Umbilical cord (tissue), 2 donors: Measurements from ENCODE around the gene SRGAP3. TPM values are rescaled to one million over a fixed set of nuclear protein-coding genes. Genes with fewer than 3 reads are reported as not detected.

Source experiments
- DNase-seq: peaks from one replicate; pipeline ENCODE4 v3.0.0-alpha.2; 2015; ENCODE audit warnings: low spot score
- total RNA-seq: library from RNA; depleted of rRNA; stranded (reverse); fragments of >200 nt; gene quantifications from one replicate; pipeline ENCODE4 v1.2.3, GENCODE V29; 2014; ENCODE audit warnings: low replicate concordance; ENCODE audit not compliant: insufficient read depth

The SRGAP3 gene
- total RNA-seq, 1 donor from 2014 or later, result 10.4 TPM

DNA sequence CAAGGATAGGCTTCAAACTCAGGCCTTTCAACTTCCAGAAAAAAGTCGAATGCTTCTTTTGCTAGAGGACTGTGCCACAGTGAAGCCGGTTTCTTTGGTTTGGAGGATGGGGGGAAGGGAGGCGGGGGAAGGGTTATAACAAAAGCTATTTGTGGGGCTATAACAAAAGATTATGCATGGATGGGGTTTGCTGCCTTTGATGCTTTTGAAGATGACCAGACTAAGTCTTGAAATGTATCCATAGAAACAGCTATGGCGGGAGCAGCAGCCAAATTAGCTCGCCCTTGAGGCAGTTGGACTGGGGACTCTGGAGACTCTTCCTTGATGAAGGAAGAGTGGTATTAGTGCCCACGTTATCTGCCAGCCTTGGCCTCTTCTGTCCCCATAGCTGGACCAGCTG, 47.5 kb downstream of the SRGAP3 start:
- DNase-seq, result no peak

DNA sequence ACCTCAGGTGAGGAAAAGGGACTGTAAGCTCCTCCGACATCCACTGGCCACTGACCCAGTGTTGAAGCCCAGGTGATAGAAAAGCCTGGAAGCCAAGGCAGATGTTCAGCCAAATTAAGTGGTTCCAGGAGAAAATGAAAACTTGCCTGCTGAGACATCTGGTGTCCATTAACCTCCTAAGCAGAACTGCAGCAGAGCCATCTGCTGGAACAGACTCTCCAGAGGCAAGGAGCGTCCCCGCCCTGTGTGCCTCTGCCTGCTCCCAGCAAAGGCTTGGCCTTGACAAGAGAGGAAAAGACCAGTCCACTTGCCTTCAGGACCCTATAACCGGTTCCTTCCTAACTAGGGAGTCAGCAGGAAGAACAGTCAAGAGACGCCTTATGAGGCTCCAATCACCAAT, 48.2 kb downstream of the SRGAP3 start:
- DNase-seq, result peak; percentile 54

DNA sequence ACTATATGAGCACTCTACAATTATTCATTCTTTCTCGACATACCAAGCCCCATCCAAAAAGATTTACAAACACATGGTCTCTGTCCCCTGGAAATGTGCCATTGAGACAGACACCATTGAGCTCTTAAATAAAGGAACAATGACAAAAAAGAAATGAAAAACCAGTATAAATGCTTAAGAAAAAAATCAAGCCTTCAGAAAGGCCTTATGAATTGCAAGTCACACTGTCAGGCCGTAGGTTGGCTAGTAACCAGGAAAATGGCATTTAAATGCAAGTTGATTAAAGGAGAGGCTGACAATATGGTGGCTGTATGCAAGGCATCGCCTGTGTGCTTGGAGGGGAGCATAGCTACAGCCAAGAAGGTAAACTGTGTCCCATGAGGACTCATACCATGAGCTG, 49.7 kb downstream of the SRGAP3 start:
- no peak for DNase-seq

DNA sequence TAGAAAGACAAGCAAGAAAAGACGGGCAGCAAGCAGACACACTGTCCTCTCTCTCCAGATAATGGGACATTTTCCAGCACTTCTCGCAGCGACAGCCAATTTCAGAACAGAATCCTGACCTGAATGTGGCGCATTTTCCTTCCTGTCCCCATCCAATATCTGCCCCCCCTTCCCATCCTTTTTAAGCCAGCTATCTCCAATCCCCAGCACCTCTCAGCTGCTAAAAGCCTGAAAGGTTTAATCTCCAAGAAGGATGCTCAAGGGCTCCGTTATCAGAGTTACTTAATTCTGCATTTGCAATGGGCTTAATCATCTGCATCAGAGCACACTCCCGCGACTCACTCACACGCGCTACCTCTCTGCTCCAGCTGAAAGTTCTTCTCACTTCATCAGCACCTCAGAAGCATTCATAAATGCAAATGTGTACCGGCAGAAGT, 50.5 kb downstream of the SRGAP3 start:
- DNase-seq, result peak; percentile 41

DNA sequence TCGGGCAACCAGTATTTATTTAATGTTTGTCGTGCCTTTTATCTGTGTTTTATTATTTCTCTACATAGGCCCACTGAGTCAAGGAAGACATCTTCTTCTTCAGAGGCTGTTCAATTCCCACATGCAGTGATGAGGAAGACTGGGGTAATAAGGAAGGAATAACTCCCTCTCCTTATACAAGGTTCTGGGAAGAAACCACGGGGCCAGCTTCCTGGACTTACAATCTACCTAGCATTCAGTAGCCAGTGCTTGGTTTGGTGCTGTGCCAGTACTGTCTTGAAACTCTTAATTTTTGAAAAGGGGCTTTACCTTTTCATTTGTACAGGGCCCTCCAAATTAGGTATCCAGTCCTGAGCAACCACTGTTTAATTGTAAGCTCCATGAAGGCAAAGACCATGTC, 51.2 kb downstream of the SRGAP3 start:
- no peak for DNase-seq

DNA sequence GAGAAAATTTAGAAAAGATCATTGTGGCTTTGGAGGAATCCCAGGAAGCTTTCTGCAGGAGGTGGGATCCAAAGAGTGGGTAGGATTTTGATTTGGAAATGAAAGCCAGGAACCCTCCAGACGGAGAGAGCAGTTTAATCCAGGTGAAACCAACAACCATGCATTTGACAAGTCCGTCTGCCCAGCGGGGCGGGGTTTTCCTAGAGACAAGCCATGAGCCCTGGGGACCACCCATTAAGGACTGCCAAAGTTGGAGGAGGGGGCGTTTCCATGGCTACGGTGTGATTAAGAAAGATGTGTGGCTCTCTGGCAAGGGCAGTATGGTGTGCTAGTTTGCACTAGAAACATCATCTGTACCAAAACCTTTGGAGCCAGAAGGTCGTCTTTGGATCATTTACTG, 53.4 kb downstream of the SRGAP3 start:
- DNase-seq, result peak; percentile 22

DNA sequence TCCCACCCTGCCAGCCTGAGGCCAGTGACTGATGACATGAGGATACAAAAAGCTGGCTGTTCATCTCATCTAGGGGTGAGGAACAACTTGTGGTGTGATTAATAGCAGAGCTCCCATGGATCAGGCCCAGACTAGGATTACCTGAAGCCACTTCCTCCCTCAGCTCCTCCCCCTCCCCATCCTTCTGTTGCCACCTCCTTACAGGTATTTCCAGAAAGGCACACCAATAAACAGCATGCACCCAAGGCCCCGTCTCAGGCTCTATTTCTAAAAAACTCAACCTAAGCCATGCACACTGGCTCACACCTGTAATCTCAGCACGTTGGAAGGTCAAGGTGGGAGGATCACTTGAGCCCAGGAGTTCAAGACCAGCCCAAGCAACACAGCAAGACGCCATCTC, 54.1 kb downstream of the SRGAP3 start:
- no peak for DNase-seq

DNA sequence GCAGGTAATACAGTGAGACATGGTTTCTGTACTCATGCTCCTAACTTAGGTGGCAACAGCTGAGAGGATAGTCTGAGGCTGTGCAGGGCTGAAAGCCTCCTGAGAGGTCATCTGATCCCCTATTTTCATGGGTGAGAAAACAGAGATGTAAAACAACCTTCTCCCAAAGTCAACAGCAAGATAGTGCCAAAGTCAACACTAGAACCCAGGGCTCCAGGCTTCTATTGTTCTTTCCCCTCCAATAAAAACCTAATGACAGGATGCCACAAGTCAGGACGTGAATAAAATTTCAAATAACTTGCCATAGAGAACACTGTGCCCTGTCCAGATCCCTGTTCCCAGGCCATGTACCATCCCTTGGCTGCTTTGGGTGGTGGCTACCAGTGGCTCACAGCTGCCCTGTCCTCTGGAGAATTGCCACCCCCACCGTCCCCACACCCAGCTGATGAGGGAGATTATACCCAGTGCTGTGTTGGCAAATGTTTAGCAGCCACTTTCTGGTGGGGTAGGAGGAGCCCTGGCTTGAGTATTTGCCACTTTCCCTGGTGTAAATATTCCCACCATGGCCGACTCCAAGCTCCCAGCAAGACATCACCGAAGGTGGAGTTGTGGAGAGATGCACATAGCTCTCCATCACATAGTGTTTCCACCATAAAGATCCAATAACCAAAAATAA, 54.8 kb downstream of the SRGAP3 start:
- no peak for DNase-seq

DNA sequence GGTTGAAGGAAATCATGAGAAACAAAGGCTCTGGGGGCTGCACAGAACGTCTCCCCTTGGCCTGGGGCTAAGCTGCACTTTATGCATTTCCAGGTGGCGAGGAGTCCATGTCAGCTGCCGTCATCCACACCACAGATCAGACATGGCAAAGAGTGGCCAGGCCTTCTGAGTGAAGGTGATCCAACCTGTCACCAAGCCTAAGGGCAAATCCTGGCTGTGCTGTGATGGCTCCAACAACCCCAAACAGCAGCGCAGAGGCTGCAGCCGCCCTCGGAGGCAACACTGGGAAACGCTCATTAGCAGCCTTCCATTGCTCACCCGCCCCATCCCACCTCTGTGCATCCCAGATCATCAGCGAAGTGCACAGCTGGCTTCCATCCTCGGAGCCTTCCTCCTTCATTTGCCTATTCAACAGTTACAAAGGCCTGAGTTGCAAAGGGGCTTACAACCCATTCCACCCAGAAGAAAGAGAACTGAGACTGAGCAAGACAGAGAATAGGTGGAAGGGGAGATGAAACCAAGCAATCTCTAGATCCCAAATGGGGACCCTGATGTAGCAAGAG, 55.7 kb downstream of the SRGAP3 start:
- DNase-seq, result no peak

DNA sequence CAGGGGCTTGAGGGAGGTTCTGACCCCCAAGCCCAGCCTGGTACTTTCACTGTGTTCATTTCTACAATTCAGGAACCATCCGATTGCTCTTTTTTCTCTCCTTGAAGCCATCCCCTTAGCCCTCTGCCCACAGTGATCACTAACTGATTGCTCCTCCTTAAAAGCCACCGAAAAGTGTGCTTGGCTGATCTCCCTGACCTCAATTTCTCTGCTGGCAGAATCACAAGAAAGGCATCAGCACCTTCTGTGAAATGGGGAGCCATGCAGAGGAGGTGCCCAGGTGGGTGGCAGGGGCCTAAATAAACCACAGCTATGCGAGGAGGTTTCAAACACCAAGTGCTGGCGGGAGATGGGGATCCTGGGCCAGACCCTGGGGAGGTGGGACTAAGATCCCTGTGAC, 56.2 kb downstream of the SRGAP3 start:
- DNase-seq, result no peak

DNA sequence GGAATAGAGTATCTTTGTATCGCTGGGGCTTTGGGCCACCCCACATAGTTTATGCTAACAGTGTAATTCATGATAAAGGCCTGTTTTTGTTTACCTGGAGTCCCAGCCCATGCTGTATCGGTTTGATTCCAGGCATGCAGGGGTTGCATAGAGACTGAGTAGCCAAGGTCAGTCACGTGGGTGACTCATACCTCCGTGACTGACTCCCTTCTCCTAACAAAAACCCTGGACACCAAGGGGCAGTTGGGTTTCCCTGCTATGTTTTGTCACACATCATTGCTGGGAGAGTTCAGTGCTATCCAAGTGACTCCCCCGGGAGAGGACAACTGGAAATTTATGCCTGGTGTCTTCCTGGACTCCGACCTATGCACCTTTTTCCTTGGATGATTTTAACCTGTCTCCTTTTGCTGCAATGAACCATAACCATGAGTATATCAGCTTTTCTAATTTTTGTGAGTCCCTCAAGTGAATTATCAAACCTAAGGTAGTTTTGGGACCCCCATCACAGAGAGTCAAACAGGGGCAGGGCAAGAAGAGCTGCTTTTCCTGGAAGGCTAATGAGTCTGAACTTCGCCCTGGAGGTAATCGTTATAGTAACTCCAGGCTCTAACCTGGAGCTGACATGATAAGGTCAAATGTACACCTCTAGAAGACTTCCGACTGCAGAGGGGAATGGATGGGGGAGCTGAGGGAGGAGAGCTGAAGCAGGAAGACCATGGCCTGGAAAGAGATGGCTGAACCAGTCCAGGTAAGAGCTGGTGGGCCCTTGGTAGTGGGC, 57.0 kb downstream of the SRGAP3 start:
- no peak for DNase-seq

DNA sequence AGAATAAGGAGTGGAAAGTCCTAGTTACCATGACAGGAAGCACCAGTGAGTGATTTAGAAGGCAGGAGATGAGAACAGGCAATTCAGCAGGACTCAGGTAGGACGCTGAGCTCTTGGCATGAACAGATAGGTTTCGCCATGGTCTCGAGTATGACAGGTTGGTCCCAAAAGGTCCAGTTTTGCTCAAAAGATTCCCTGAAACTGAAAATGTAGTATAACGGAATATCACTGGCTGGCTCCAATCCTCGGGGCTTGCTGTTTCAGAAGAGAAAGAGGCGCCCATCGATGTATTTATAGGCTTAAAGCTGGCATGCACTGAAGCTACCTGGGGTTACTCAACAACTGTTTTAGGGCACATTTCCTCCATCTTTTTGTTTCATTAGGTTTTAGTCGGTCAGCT, 59.2 kb downstream of the SRGAP3 start:
- DNase-seq, result no peak

DNA sequence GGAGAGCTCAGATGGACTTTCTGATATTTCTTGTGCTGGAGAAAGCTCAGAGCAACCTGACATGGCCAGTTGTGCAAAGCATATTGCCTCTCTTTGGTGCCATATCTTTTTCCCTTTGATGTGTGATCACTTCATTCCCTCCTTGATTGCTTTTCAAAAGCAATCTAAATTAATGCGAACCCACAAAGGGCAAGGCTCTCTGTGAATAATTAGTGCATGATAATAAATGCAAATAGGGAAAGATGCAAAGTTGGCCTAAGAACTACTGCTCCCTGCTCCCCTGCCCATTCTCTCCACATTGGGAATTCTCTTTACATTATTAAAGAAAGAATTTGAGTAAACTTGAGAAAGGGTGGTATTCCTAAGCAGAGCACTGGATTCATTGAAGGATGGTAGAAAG, 60.9 kb downstream of the SRGAP3 start:
- no peak for DNase-seq

DNA sequence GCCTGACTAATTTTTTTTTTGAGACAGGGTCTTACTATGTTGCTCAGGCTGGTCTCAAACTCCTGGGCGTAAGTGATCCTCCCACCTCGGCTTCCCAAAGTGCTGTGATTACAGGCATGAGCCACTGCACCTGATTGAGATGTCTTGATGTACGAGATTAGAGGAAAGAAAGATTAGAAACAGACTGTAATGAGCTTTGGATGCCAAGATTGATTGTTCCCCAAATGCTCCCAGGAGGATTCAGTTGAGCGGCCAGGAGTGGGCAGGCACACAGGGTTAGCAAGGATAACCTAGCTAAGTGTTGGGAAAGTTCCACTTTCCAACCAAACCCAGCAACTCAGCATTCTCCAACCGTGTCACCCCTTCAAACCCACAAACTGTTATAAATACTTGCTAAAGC, 63.7 kb downstream of the SRGAP3 start:
- DNase-seq, result no peak

DNA sequence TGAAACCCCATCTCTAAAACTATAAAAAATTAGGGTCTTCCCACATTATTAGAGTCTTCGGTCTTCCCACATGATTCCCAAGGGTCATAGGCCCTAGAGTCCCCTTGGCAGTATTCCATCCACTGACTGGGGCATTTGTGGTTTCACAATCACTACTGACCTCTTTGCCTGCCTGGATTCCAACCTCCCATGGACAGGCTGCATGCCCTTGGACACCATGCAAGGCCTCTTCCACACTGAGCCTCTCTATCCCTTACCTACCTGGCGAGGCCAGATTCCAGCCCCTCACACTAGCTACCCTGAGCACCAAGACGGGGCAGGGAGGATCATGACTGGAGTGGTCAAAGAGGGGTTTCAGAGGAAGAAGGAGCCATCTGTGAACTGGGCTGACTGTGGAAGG, 64.4 kb downstream of the SRGAP3 start:
- no peak for DNase-seq

DNA sequence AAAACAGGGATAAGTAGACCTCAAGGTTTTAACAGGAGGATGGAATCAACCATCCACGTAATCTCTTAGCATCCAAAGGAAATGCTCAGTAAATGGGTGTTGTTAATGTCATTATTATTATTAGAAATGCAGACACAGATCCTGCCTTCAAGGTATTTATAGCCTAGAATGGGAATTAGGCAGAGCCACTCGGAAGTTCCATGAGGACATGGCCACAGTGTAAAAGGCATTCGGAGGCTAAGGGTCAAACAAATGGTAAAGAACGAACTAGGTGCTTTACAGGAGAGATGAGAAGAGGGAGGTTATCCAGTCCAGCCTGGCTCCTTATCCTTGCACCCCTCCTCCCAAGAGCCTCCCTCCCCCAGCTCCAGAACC, 65.0 kb downstream of the SRGAP3 start:
- DNase-seq, result no peak

DNA sequence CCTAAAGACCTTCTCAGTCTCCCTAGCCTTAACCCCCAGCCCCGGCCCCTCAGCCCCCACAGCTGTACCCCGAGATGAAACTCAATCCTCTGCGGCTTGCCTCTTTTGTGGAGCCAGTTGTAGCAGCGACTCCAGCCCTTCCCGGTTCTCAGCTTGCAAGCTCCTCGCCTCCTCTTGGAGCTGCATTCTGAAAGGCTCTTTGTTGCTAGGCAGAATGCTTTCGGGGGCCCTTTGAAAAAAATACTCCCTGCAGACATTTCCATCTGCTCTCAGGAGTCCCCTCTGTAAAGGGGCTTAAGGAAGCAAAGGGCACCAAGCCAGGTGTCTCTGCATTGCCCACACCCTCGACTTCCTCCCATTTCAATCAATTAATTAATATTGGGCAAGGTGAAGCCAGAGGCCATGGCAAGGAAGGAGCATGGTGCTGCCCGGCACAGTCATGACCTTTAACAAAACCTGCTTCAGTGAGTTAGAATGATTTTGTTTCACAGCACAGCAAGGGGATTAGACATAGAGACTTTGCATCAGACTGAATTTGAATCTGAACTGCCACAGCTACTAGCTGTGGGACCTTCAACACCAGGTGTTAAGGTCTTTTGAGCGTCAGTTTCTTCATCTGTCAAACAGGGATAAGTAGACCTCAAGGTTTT, 65.5 kb downstream of the SRGAP3 start:
- peak; percentile 69 for DNase-seq

DNA sequence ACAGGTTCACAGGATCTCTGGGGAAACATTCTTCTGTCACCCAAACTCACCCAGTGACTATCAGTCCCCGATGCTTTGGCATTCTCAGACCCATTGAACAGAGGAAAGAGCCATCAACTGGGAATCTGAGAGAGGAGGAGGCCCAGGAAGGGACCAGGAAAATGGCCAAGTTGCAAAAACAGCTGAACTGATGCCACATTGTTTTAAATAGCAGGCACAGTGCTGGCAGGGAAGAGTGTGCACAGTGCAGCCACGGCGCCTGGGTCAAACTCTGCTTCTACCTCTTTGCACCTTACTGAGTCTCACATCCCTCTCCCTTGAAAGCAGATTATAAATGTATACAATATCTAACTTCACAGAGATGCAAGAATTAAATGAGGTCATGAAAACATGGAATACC, 66.4 kb downstream of the SRGAP3 start:
- DNase-seq, result peak; percentile 40

DNA sequence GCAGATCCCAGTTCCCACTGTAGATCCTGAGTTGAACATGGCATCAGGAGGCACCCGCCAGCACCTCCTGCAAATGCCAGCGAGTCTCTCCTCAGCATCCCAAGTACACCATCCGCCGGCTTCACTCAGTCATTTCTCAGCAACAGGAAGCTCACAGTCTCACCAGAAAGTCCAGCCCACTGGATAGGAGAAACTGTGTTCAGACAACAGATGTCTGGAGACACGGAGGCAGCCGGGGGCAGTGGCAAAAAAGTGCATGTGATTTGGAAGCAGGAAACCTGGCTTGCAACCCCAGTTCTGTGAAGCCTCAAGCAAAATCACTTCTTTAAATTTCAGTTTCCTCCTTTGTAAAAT, 68.7 kb downstream of the SRGAP3 start:
- DNase-seq, result no peak

DNA sequence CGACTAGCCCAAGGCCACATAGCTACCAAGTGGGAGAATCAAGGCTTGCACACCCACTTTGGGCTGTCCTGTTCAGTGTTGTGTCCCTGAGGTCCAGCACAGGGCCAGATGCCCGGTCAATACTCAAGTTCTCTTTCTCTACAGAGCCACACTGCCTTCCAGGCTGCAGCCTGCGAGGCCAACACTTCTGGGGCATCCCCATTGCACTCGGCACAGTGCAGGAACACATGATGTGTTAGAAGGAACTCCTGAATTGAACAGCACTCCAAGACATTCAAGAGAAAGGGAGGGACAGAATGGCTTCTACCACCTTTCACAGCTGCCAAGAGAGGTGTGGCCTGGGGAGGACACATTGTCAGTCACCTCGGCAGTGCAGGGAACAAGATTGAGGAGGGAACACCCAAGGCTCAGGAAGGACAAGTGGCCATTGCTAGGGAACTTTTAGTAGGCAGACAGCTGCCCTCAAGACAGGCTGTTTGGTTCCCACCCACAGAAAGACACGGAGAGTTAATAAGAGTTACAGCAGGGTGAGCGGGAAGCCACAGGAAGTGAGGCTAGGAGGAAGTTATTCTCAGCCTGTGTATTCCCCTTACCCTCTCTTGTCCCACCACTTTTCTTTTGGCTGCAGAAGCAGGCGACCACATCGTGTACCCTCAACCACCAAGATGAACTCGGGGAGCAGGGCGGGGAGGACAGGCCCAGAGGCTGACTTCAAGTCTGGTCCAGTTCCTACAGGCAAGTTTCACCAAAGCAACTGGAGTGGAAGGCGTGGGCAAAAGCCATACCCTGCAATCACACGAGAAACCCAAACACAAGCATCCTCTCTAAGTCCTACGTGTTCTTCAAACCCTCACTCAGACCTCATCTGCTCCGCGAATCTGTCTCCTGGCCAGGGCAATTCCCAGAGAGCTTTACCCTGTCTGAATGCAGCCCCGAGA, 69.4 kb downstream of the SRGAP3 start:
- no peak for DNase-seq

DNA sequence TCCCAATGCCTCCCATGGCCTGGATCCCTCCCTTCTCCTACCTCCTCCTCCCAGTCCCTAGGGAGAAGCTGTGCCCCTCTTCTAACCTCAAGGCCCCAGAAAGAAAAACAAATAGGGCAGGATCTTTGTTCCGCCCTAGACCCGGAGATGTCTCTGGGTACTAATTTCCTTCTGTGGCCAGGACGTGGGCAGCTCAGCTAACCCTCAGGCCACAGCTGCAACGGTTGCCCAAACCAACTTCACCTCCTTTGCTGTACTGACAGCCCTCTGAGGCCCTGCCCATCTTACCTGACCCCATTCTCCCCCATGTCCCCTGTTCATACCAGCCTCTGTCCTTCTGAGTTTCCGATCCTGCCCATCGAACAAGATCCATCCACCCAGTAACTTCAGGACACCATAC, 70.7 kb downstream of the SRGAP3 start:
- DNase-seq, result no peak

DNA sequence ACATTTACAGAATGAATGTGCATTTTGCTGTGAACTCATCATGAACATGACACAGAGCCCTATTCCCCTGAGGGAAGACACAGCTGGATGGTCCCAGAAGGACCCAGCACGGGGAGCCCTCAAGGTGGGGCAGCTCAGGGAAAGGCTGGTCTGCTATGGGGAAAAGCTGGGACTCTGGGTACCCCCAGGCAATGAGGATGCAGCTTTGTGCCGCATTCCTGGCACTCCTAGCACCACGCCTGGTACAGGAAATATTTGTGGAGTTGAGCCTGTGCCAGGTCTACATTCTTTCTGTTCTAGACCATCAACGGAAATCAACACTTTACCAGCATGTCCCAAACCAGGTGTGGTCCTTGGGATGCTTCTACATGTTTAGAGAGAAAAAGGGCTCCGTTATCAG, 74.0 kb downstream of the SRGAP3 start:
- DNase-seq, result peak; percentile 31
